KMS-11 (cell line): ENCODE data around the gene MUS81.

Source experiments
- H2AFZ ChIP-seq: fragments of 200-600 bp; sonication (generic); 2 replicates; pipeline ENCODE4 v1.6.1; 2016; ENCODE audit warnings: antibody characterized with exemption, mixed run types, low read depth
- H3K27ac ChIP-seq: fragments of 200-600 bp; sonication (generic); 2 replicates; pipeline ENCODE4 v1.6.1; 2016; ENCODE audit warnings: mild to moderate bottlenecking, mixed run types
- H3K27me3 ChIP-seq: fragments of 200-600 bp; sonication (generic); 2 replicates; pipeline ENCODE4 v1.6.1; 2017; ENCODE audit warnings: mild to moderate bottlenecking, low read depth, mixed run types, moderate library complexity; ENCODE audit not compliant: insufficient read depth
- H3K36me3 ChIP-seq: fragments of 200-600 bp; sonication (generic); 2 replicates; pipeline ENCODE4 v1.6.1; 2017; ENCODE audit warnings: mild to moderate bottlenecking, mixed run types; ENCODE audit not compliant: insufficient read depth
- H3K4me1 ChIP-seq: fragments of 200-600 bp; sonication (generic); 2 replicates; pipeline ENCODE4 v1.6.1; 2016; ENCODE audit warnings: mild to moderate bottlenecking, low read depth, mixed run types; ENCODE audit not compliant: poor library complexity, severe bottlenecking
- H3K4me2 ChIP-seq: fragments of 200-600 bp; sonication (generic); 2 replicates; pipeline ENCODE4 v1.7.0; 2016; ENCODE audit warnings: mild to moderate bottlenecking, mixed run types
- H3K4me3 ChIP-seq: fragments of 200-600 bp; sonication (generic); IDR thresholded peaks from 2 replicates; pipeline ENCODE4 v1.6.1; 2017; ENCODE audit warnings: low read depth, low read length, mixed read lengths; ENCODE audit not compliant: insufficient read depth
- H3K79me2 ChIP-seq: fragments of 200-600 bp; sonication (generic); 2 replicates; pipeline ENCODE4 v1.6.1; 2016; ENCODE audit warnings: low read depth, mixed run types; ENCODE audit not compliant: insufficient read depth
- H3K9ac ChIP-seq: fragments of 200-600 bp; sonication (generic); 2 replicates; pipeline ENCODE4 v1.6.1; 2016; ENCODE audit warnings: mild to moderate bottlenecking, mixed run types
- H4K20me1 ChIP-seq: fragments of 200-600 bp; sonication (generic); 2 replicates; pipeline ENCODE4 v1.6.1; 2016; ENCODE audit warnings: mild to moderate bottlenecking, mixed run types; ENCODE audit not compliant: insufficient read depth
- TF ChIP-seq, protein P1 (sequence below): fragments of 200-600 bp; sonication (generic); conservative IDR thresholded peaks from 2 replicates; pipeline ENCODE4 v1.6.1; 2017; ENCODE audit warnings: low read depth, mild to moderate bottlenecking, antibody characterized with exemption, low read length, moderate library complexity, mixed read lengths

MUS81 gene

DNA sequence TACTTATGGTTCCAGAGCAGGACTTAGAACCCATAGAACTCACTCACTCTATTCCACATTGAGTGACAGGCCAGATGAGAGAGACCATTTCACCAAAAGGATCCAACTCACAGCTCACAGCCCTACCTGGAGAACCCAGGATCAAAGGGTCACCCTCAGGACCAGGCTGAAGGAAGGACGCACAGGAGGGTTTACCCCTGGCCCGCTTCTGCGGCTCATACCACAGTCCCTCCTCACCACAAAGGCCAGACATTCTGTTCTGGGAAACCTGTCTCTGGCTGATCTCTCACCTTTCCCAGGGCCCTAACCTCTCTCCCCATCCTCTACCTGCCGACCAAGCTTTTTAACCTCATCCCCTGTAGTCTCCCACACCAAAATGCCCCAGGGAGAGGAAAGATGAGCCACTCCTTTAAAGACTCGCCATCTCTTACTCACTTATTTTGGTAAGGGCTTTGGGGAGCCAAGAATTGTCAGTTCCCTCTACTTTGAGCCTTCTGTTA is 35.3 kb downstream of the MUS81 start:
- TF ChIP-seq, protein P1, sequence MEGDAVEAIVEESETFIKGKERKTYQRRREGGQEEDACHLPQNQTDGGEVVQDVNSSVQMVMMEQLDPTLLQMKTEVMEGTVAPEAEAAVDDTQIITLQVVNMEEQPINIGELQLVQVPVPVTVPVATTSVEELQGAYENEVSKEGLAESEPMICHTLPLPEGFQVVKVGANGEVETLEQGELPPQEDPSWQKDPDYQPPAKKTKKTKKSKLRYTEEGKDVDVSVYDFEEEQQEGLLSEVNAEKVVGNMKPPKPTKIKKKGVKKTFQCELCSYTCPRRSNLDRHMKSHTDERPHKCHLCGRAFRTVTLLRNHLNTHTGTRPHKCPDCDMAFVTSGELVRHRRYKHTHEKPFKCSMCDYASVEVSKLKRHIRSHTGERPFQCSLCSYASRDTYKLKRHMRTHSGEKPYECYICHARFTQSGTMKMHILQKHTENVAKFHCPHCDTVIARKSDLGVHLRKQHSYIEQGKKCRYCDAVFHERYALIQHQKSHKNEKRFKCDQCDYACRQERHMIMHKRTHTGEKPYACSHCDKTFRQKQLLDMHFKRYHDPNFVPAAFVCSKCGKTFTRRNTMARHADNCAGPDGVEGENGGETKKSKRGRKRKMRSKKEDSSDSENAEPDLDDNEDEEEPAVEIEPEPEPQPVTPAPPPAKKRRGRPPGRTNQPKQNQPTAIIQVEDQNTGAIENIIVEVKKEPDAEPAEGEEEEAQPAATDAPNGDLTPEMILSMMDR, result no peak
- no peaks in the 10 kb centered on the region for H3K27me3 ChIP-seq
- H3K4me3 ChIP-seq, result no peak overlapping the region
- no peak overlapping the region for H2AFZ ChIP-seq
- no peak overlapping the region for H3K4me2 ChIP-seq
- H3K9ac ChIP-seq, result no peak overlapping the region
- peaks cover 18% of the 10 kb centered on the region for H3K79me2 ChIP-seq
- no peaks in the 10 kb centered on the region for H3K36me3 ChIP-seq
- H4K20me1 ChIP-seq, result no peaks in the 10 kb centered on the region
- no peak overlapping the region for H3K27ac ChIP-seq
- H3K4me1 ChIP-seq, result peaks cover 14% of the 10 kb centered on the region

DNA sequence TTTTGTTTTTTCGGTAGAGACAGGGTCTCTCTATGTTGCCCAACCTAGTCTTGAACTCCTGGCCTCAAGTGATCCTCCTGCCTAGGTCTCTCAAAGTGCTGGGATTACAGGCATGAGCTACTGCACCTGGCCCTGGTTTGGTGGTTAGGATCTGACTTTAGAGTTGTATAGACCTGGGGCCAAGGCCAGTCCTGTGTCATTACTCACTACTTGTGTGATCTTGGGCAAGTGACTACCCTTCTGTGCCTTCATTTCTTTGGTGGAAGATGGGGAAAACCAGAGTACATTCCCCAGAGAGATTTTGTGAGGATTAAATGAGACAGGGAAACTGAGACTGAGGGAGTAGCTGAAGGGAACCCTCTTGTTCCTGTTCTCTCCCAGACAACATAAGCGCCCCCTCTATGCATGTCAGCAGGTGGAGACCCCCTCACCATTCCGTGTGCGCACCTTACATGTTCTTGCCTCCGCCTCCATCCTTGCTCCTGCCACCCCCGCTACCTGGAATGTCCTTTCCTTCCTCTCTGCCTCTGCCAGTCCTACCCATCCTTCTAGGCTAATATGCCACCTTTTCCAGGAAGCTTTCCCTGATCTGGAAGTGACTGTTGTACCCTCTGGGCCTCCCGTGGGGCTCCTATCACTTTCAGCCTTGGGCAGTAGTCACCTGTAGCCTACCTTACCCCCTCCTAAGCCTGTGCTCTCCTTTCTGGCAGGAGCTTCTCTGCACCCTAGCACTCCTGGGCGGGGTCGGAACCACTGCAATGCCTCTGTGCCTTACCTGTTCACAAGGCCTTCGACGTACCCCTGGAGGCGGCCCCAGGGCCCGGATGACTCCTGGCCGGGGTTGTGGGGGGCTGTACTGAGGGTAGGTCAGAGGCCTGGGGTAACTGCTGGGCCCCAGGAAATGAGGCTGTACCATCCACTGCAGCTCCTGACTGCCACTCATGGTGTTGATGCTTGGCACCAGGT is 36.1 kb downstream of the MUS81 start:
- Histone ChIP-seq H3K4me2 (no peak overlapping the region), H3K36me3 (no peaks in the 10 kb centered on the region), H2AFZ (no peak overlapping the region), H3K9ac (no peak overlapping the region), H3K4me3 (no peak overlapping the region), H3K27ac (no peak overlapping the region), H4K20me1 (no peaks in the 10 kb centered on the region), H3K79me2 (peaks cover 10% of the 10 kb centered on the region), H3K27me3 (no peaks in the 10 kb centered on the region), H3K4me1 (peaks cover 22% of the 10 kb centered on the region)
- TF ChIP-seq, protein P1, result no peak

DNA sequence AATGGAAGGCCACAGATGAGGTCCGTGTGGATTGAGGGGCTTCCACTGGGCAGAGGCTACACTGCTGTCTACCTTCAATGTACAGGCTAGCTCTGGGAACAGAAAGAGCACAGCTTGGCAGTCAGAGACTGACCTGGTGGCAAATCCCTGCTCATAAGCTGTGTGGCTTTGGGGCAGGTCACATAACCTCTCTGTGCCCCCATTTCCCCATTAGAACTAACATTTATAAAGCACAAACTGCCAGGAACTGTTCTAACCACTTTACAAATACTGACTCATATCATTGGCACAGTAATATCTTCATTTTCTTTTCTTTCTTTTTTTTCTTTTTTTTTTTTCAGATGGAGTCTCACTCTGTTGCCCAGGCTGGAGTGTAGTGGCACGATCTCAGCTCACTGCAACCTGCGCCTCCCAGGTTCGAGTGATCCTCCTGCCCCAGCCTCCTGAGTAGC is 36.8 kb downstream of the MUS81 start:
- Histone ChIP-seq H3K4me2 (no peak overlapping the region), H3K36me3 (no peaks in the 10 kb centered on the region), H3K27me3 (no peaks in the 10 kb centered on the region), H3K27ac (no peak overlapping the region), H2AFZ (no peak overlapping the region), H3K4me3 (no peak overlapping the region), H3K9ac (no peak overlapping the region), H3K4me1 (peaks cover 28% of the 10 kb centered on the region), H4K20me1 (no peaks in the 10 kb centered on the region), H3K79me2 (peaks cover 3% of the 10 kb centered on the region)
- TF ChIP-seq, protein P1, result no peak

DNA sequence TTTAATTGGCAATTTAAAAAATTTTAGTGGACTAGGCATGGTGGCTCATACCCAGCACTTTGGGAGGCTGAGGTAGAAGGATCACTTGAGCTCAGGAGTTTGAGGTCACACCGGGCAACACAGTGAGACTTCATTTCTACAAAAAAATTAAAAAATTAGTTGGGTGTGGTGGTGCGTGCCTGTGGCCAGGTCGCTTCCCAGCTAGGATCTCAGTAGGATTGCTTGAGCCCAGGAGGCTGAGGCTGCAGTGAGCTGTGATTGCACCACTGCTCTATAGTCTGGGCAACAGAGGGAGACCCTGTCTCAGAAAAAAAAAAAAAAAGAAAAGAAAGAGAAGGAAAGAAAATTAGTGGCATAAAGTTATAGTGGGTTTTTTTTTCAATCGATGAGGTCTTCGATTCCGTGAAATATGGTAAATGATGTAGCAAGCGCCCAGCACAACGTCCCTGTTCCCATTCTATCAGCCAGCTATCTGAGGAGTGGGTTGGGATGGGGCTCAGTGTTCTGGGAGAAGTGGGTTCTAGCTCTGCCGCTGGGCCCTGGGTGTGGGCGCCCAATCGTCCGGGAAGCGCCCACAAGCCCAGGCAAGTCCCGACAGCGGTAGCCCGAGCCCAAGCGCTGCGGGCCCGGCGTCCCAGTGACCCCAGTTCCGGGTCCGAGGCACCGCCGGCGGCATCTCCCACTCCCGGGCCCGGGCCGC is 38.6 kb downstream of the MUS81 start:
- no peak overlapping the region for H2AFZ ChIP-seq
- H3K9ac ChIP-seq, result no peak overlapping the region
- H3K27me3 ChIP-seq, result no peaks in the 10 kb centered on the region
- peaks cover 34% of the 10 kb centered on the region for H3K4me1 ChIP-seq
- no peaks in the 10 kb centered on the region for H3K79me2 ChIP-seq
- no peak overlapping the region for H3K4me3 ChIP-seq
- no peaks in the 10 kb centered on the region for H4K20me1 ChIP-seq
- no peak overlapping the region for H3K27ac ChIP-seq
- H3K36me3 ChIP-seq, result no peaks in the 10 kb centered on the region
- TF ChIP-seq, protein P1, result no peak
- no peak overlapping the region for H3K4me2 ChIP-seq
